AG10803 (cell line): Measurements from ENCODE around the gene PCGF1.
"Not testable (repeated sequence)": the region's sequence is repeated elsewhere in the genome, so short reads cannot be mapped to it uniquely, and the experiment has no call there.

Experiments
- DNase-seq: peaks from one replicate; pipeline ENCODE4 v3.0.0; 2010; ENCODE audit warnings: low read depth
- H3K4me3 ChIP-seq: 2 replicates; pipeline ENCODE4 v1.5.1; 2011; ENCODE audit warnings: mild to moderate bottlenecking, low read length, control low read depth
- CTCF ChIP-seq: conservative IDR thresholded peaks from 2 replicates; pipeline ENCODE4 v1.5.1; 2011; ENCODE audit warnings: mild to moderate bottlenecking, low read length, control low read depth, inconsistent platforms

PCGF1 gene

GRCh38 chr2:74461187-74462053, 46.1 kb downstream of the PCGF1 start:
- H3K4me3 ChIP-seq, result no peak overlapping the region
- DNase-seq, result no peak
- TF ChIP-seq CTCF, result no peak

GRCh38 chr2:74460187-74460586, 47.3 kb downstream of the PCGF1 start:
- DNase-seq, H3K4me3 ChIP-seq: not testable (repeated sequence)

GRCh38 chr2:74459503-74460118, 47.9 kb downstream of the PCGF1 start:
- peak overlapping the region; percentile 96 for H3K4me3 ChIP-seq
- not testable (repeated sequence) for DNase-seq

- H3K4me3 ChIP-seq, result peak overlapping the region; percentile 96
- TF ChIP-seq CTCF, result no peak
- no peak for DNase-seq
Measured at GRCh38 chr2:74458938-74459363, 48.5 kb downstream of the PCGF1 start.

GRCh38 chr2:74458132-74458937, 49.2 kb downstream of the PCGF1 start, which contains the start of gene WBP1:
WBP1 (plus strand) TSS chr2:74458438; CDS start chr2:74458603, 165 bp downstream.
- TF ChIP-seq CTCF, result no peak
- peak; percentile 100 for DNase-seq
- H3K4me3 ChIP-seq, result peak within 1 kb of the TSS; percentile 96

- H3K4me3 ChIP-seq, result peak overlapping the region; percentile 79
- no peak for DNase-seq
- no peak for TF ChIP-seq CTCF
Measured at GRCh38 chr2:74457549-74458131, 49.9 kb downstream of the PCGF1 start.

- H3K4me3 ChIP-seq, result peak overlapping the region; percentile 79
- no peak for TF ChIP-seq CTCF
- no peak for DNase-seq
Measured at GRCh38 chr2:74457129-74457548, 50.4 kb downstream of the PCGF1 start.
